AG09319 (cell line): ENCODE results near the gene CMIP.
A peak's percentile ranks its signal among the peaks of the same experiment; 100 is the strongest.

ENCODE experiments used
- DNase-seq: peaks from one replicate; pipeline ENCODE4 v3.0.0-alpha.2; 2010; ENCODE audit warnings: low read depth; ENCODE audit errors: extremely low read depth
- CTCF ChIP-seq: IDR thresholded peaks from 2 replicates; pipeline ENCODE4 v1.5.1; 2011; ENCODE audit warnings: low read depth, mild to moderate bottlenecking, inconsistent platforms, low read length, moderate library complexity

The CMIP gene

GRCh38 chr16:81484908-81485624, 40.5 kb downstream of the CMIP start:
- TF ChIP-seq CTCF = no peak
- DNase-seq = no peak

- DNase-seq = no peak
- no peak for TF ChIP-seq CTCF
Observed at GRCh38 chr16:81485824-81486539, 41.4 kb downstream of the CMIP start.

- DNase-seq = peak; percentile 83
- no peak for TF ChIP-seq CTCF
Observed at GRCh38 chr16:81486540-81487061, 42.0 kb downstream of the CMIP start.

GRCh38 chr16:81487301-81487720, 42.7 kb downstream of the CMIP start:
- TF ChIP-seq CTCF = no peak
- DNase-seq = no peak

- no peak for DNase-seq
- no peak for TF ChIP-seq CTCF
Observed at GRCh38 chr16:81488687-81489411, 44.2 kb downstream of the CMIP start.

- TF ChIP-seq CTCF = no peak
- DNase-seq = no peak
Observed at GRCh38 chr16:81489547-81490267, 45.1 kb downstream of the CMIP start.
